OCI-LY7 (cell line): ENCODE measurements around the gene NTMT2.

Experiments used
- CTCF ChIP-seq: fragments of 200-600 bp; sonication (generic); conservative IDR thresholded peaks from 2 replicates; pipeline ENCODE4 v1.5.1; 2014; ENCODE audit warnings: mild to moderate bottlenecking, antibody characterized with exemption, low read length, moderate library complexity, mixed read lengths
- EZH2phosphoT487 ChIP-seq: fragments of 200-600 bp; sonication (generic); IDR thresholded peaks from 2 replicates; pipeline ENCODE4 v1.6.1; 2018; ENCODE audit warnings: low read depth, borderline replicate concordance, mild to moderate bottlenecking, mixed run types, antibody characterized with exemption, low read length, moderate library complexity, mixed read lengths

GRCh38 chr1:170196490-170197236 is 50.9 kb downstream of the NTMT2 start:
- no peak for TF ChIP-seq CTCF
- TF ChIP-seq EZH2phosphoT487: no peak
